ENCODE data around the gene HADHA.

DNA sequence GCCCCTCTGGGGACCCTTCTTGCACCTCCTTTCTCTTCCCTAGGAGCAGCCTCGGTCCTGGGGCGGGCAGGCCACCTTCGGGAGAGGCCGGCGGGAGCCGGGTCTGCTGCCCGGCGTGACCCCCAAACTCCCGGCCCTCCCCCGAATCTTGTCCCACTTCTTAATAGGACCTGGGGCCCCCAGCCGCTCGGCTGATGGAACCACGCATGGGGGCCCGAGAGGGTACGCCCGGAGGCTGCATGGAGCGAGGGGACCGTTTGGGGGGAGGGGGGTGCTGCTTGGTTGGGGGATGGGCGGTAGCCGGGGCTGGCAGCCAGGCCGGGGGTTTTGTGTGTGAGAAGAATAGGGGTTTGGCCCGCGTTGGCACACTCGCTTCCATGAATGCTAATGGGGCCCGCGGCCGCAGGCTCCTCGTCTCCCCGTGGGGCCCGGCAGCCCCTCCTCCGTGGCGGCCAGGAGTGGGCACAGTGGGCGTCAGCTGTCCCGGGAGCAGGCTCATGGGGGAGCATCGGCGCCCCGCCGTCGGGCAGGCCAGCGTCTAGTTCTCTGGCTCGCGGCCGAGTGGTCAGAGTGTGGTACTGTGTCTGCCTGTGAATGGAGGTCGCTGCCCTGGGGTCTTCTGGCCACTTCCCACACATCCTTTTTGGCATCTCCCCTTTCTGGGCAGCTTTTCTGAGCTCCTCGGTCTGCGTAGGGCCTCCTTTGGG is 70.5 kb downstream of the HADHA start:
- TF ChIP-seq, protein P1, sequence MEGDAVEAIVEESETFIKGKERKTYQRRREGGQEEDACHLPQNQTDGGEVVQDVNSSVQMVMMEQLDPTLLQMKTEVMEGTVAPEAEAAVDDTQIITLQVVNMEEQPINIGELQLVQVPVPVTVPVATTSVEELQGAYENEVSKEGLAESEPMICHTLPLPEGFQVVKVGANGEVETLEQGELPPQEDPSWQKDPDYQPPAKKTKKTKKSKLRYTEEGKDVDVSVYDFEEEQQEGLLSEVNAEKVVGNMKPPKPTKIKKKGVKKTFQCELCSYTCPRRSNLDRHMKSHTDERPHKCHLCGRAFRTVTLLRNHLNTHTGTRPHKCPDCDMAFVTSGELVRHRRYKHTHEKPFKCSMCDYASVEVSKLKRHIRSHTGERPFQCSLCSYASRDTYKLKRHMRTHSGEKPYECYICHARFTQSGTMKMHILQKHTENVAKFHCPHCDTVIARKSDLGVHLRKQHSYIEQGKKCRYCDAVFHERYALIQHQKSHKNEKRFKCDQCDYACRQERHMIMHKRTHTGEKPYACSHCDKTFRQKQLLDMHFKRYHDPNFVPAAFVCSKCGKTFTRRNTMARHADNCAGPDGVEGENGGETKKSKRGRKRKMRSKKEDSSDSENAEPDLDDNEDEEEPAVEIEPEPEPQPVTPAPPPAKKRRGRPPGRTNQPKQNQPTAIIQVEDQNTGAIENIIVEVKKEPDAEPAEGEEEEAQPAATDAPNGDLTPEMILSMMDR (conservative IDR thresholded peaks at IDR 0.05): no peak
- TF ChIP-seq ZFX (IDR thresholded peaks at IDR 0.05): no peak

All from C4-2B (cell line).